Pancreas (tissue), 10 donors: Measurements from ENCODE around the gene LRFN4. TPM values are rescaled to one million over a fixed set of nuclear protein-coding genes. Genes with fewer than 3 reads are reported as not detected.
A peak's percentile ranks its signal among the peaks of the same experiment; 100 is the strongest.

ENCODE experiments used
- ATAC-seq, 4 donors: fragments of 200-7000 bp; cut with Tn5 transposase; one replicate each; pipeline versions ENCODE4 v1.8.0 to v1.9.1; 2020; ENCODE audit warnings: mild to moderate bottlenecking in 4 of 4, moderate library complexity in 4 of 4
- DNase-seq, 6 donors: peaks; one replicate each; pipeline ENCODE4 v3.0.0-alpha.2; 2020
- FAIRE-seq: peaks from 2 replicates; lab custom pipeline; 2012; peaks lifted over from hg19 to GRCh38; lab: Jason Lieb, UNC
- H3K27ac ChIP-seq, 4 donors: fragments of 200-600 bp; sonication (generic); 1 replicate in 3 of 4; 2 replicates in 1 of 4; pipeline versions ENCODE4 v1.5.0 to v1.8.0; 2020
- H3K27me3 ChIP-seq, 4 donors: fragments of 200-600 bp; one replicate each; pipeline ENCODE4 v1.8.0; 2021
- H3K36me3 ChIP-seq, 3 donors: fragments of 200-600 bp; sonication (generic) in 1 of 3; one replicate each; pipeline versions ENCODE4 v1.5.0 to v1.8.0; 2020 to 2021
- H3K4me1 ChIP-seq, 3 donors: fragments of 200-600 bp; one replicate each; pipeline ENCODE4 v1.8.0; 2021
- H3K4me3 ChIP-seq, 4 donors: fragments of 200-600 bp; sonication (generic) in 2 of 4; one replicate each; pipeline versions ENCODE4 v1.5.0 to v1.8.0; 2020 to 2021
- H3K9me3 ChIP-seq, 4 donors: fragments of 200-600 bp; one replicate each; pipeline ENCODE4 v1.8.0; 2021
- WGBS, 2 donors: extraction: QIAGEN DNeasy Blood & Tissue Kit; methylation state at CpG; one replicate each; pipeline ENCODE4 v1.1.7; 2013; 5-methylcytosine and 5-hydroxymethylcytosine counted together
- intact Hi-C, 3 donors: fragments of 100-400 bp; cut with DNase I; formaldehyde crosslinking; loops; one replicate each; pipeline versions ENCODE4 v1.11.1 to v1.14.2; 2022
- polyA plus RNA-seq, 2 donors: library from polyadenylated mRNA; stranded (reverse); fragments of 200-250 nt; gene quantifications; one replicate each; pipeline ENCODE4 v1.2.3, GENCODE V29; 2013
- total RNA-seq, 6 donors: library from RNA; stranded (reverse); fragmentation: NEBNext Ultra II Directional in 4 of 6; extraction: Animal tissue kit (Norgen Biotek cat#: 25700) in 4 of 6; gene quantifications; one replicate each; pipeline versions ENCODE4 v1.2.1 to v1.2.4, GENCODE V29; 2021 to 2023
- TF ChIP-seq, protein P1 (sequence below), 4 donors: fragments of 200-600 bp; sonication (generic) in 3 of 4; IDR thresholded peaks; one replicate each; pipeline versions ENCODE4 v1.5.0 to v1.8.0; 2021; ENCODE audit warnings: antibody characterized with exemption in 4 of 4
- donor health status: healthy with polysubstance abuse.
- donor health status: DM: no; HTN: no; CAD: no; lungs with moderate emphysema.
- donor health status: DM: no; HTN: no; CAD: no.
- donor health status: control.
- donor health status: control.
- donor health status: Bipolar disorder and iron deficiency.
- donor health status: DM: yes; HTN: yes; CAD: no.
- donor health status: DM: no; HTN: no; CAD: no.
- donor health status: DM: no; HTN: no; CAD: no.
- donor health status: DM: yes; HTN: yes; CAD: no.

The LRFN4 gene
- total and polyA plus RNA-seq, 8 donors, result 0.51 to 7.8 (median 2.8) TPM

DNA sequence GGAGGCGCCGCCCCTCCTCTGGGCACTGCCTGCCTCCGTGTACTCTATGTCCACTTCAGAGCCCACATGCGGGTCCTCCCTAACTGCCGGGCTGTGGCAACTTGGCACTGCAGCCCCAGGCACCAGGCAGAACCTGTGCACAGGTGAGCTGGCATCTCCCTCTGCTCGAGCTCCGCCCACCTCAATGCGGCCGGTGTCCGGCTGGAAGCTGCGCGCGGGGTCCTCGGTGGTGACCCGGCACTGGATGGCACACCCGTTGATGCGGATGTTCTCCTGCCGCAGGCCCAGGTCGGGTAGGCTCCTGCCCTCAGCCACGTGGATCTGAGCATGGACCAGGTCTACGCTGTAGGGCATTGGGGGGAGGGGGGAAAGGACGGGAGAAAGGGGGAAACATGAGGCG is 9.1 kb downstream of the LRFN4 start:
- WGBS, 2 donors, result 91 to 93% methylated on average over 17 to 23 of the region's 23 CpGs
- intact Hi-C loops, result no loop called here
- ATAC-seq (no peak), FAIRE-seq (no peak), DNase-seq (no peak)
- Histone ChIP-seq H3K27me3 (no peaks in the 10 kb centered on the region), H3K27ac (no peak overlapping the region), H3K9me3 (no peaks in the 10 kb centered on the region), H3K4me1 (no peaks in the 10 kb centered on the region), H3K36me3 (no peaks in the 10 kb centered on the region), H3K4me3 (no peak overlapping the region)
- TF ChIP-seq, protein P1, sequence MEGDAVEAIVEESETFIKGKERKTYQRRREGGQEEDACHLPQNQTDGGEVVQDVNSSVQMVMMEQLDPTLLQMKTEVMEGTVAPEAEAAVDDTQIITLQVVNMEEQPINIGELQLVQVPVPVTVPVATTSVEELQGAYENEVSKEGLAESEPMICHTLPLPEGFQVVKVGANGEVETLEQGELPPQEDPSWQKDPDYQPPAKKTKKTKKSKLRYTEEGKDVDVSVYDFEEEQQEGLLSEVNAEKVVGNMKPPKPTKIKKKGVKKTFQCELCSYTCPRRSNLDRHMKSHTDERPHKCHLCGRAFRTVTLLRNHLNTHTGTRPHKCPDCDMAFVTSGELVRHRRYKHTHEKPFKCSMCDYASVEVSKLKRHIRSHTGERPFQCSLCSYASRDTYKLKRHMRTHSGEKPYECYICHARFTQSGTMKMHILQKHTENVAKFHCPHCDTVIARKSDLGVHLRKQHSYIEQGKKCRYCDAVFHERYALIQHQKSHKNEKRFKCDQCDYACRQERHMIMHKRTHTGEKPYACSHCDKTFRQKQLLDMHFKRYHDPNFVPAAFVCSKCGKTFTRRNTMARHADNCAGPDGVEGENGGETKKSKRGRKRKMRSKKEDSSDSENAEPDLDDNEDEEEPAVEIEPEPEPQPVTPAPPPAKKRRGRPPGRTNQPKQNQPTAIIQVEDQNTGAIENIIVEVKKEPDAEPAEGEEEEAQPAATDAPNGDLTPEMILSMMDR (IDR thresholded peaks at IDR 0.05), result no peak

DNA sequence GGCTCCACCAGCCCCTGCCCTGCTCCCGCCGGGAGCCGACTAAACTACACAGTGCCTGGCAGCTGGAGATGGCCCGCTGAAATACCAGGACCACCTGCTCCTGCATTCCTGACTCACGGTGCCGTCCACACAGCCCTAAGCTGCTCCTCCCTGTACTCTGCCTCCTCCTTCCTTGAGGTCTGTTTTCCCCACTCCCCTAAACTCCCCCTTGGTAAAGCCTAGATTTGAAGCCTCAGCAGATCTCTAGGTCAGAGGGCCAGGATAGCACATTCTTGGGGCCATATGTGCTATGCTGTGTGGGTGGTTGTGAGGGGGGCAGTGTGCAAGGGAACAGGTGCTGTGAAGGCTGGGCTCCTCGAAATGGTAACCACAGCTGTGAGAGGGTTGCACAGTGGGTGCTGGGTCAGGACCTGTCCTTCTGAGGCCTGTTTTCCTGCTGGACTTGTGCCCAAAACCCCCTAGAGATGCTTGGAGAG is 9.7 kb downstream of the LRFN4 start:
- intact Hi-C loops, result no loop called here
- H3K9me3 ChIP-seq, result no peaks in the 10 kb centered on the region
- FAIRE-seq (no peak), ATAC-seq (no peak), DNase-seq (peak in 1 of 6 donors; percentile 22)
- no peaks in the 10 kb centered on the region for H3K27me3 ChIP-seq
- H3K36me3 ChIP-seq, result no peaks in the 10 kb centered on the region
- WGBS, 2 donors, result 83 to 88% methylated on average over 7 of the region's 7 CpGs
- H3K27ac ChIP-seq, result no peak overlapping the region
- no peaks in the 10 kb centered on the region for H3K4me1 ChIP-seq
- TF ChIP-seq, protein P1 (IDR thresholded peaks at IDR 0.05), result no peak
- H3K4me3 ChIP-seq, result no peak overlapping the region

DNA sequence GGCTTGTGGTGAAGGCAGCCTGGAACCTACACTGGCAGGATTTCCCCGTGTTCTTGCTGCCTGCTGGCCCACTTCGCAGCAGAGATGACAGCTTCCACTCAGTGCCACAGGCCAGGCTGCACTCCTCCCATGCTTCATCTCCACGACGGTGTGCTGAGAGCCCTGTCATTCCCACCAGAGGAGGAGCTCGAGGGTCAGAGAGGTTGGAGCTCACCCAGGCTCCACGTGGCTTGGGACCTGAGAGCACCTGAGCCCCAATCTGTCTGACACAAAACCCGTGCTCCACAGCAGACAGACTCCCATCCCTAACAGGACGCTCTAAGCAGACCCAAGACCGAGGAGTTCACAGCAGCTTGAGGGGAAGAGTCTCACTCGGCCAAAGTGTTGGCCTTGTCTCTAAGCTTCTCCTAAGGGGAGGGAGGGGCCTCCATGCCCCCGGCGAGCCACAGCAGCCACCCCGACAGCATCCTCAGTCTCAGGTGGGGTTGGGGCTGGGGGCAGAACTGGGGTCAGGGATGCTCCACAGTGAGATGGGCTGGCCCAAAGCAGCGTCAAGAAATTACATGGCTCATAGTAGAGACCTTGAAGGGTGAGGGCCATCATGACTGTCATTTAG is 10.7 kb downstream of the LRFN4 start:
- Histone ChIP-seq H3K36me3 (no peaks in the 10 kb centered on the region), H3K27ac (no peak overlapping the region), H3K9me3 (no peaks in the 10 kb centered on the region), H3K4me1 (no peaks in the 10 kb centered on the region), H3K27me3 (no peaks in the 10 kb centered on the region), H3K4me3 (no peak overlapping the region)
- intact Hi-C loops, result no loop called here
- ATAC-seq (no peak), FAIRE-seq (no peak), DNase-seq (peak in 1 of 6 donors; percentile 33)
- WGBS, 2 donors, result 81 to 89% methylated on average over 14 of the region's 14 CpGs
- TF ChIP-seq, protein P1 (IDR thresholded peaks at IDR 0.05), result no peak

DNA sequence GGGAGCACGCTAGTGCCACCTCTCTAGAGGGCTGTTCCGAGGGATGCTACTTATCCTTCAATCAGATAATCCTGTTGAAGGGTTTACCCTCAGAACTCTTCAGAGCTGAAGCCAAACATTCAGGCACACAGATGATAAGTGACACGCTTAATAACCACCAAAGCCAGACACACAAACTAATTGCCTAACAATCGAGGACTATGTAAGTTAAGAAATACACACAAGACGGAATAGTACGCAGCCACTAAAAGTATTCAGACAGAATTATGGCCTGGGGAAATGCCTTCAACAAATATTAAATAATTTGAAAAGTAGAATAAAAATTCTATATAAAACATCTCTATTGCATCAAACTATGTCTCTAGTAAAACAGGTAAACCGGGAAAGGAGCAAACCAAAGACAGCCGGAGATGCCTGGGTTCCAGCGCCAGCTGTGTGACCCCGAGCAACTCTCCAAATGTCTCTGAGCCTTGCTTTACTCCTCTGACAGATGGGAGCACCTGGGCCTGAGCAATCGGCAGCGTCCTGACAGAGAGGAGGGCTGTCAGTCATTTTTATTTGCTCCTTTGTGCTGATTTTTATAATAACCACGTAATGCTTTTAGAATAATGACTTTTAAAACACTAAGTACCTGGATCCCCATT is 11.3 kb downstream of the LRFN4 start:
- Histone ChIP-seq H3K27ac (no peak overlapping the region), H3K27me3 (no peaks in the 10 kb centered on the region), H3K4me3 (peak overlapping the region in 1 of 4 donors; percentile 10), H3K36me3 (no peaks in the 10 kb centered on the region), H3K4me1 (no peaks in the 10 kb centered on the region), H3K9me3 (no peaks in the 10 kb centered on the region)
- intact Hi-C loops, result no loop called here
- TF ChIP-seq, protein P1 (IDR thresholded peaks at IDR 0.05), result no peak
- 82 to 86% methylated on average over 13 of the region's 13 CpGs for WGBS, 2 donors
- peak in 1 of 4 donors; percentile 8 for ATAC-seq
- no peak for FAIRE-seq
- no peak for DNase-seq
